ENCODE measurements around the gene ENDOU.
A peak's percentile ranks its signal among the peaks of the same experiment; 100 is the strongest.

ENDOU gene, protein sequence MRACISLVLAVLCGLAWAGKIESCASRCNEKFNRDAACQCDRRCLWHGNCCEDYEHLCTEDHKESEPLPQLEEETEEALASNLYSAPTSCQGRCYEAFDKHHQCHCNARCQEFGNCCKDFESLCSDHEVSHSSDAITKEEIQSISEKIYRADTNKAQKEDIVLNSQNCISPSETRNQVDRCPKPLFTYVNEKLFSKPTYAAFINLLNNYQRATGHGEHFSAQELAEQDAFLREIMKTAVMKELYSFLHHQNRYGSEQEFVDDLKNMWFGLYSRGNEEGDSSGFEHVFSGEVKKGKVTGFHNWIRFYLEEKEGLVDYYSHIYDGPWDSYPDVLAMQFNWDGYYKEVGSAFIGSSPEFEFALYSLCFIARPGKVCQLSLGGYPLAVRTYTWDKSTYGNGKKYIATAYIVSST

DNA sequence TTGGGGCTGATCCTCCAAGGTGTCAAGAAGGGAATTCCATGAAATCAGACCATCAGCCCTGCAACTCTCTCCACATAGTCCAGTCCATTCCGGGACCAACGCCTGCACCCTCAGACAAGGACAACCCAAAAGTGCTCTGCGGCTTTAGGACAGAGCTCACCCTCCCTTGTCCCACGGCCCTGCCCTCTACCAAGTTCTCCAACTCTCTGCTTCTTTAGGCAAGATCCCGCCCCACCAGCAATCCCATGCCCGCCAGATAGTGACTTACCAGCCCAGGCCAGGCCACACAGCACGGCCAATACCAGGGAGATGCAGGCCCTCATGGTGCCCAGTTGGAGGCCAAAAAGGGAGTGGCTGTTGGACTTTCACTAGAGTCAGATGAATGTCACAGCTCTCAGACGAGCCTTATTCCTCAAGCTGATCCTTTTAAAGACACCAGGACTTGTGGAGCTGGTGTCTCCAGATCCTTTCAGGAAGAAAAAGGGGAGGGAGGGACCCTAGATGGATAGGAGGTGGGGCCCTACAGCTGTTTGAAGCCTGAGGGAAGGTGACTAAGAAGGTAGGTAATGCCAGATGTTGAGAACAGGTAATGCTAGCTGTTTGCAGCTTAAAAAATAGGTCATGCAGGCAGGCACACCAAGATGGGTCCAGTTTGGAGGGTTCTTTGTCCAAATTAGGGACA is at the start of gene ENDOU:
ENDOU (minus strand) TSS at position 400 of the 682 bp plus-strand sequence; CDS start at position 323, 77 bp downstream.
- DNase-seq (ENCODE audit: low read depth in 4 of 4, low spot score in 1 of 4): no peak

DNA sequence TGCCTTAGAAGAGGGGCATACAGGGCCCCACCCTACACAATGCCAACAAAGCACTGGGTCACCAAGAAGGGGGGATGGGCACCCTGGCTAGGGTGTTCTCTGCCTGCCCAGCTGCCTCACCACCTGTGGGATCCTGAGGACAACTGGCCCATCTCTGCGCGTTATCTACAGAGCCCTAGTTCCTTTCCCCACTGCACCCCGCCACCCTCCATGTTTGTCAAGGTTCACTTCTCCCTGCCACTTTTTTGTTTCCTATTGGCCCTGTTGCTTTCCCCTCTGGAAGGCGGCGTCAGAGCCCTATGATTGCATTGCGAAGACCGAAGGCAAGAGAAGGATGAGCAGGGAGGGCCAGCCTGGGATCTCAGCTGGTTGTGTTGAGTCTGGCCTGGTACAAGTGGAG is 49.4 kb upstream of the ENDOU start:
- no peak for DNase-seq (ENCODE audit: low read depth in 4 of 4, low spot score in 1 of 4)

DNA sequence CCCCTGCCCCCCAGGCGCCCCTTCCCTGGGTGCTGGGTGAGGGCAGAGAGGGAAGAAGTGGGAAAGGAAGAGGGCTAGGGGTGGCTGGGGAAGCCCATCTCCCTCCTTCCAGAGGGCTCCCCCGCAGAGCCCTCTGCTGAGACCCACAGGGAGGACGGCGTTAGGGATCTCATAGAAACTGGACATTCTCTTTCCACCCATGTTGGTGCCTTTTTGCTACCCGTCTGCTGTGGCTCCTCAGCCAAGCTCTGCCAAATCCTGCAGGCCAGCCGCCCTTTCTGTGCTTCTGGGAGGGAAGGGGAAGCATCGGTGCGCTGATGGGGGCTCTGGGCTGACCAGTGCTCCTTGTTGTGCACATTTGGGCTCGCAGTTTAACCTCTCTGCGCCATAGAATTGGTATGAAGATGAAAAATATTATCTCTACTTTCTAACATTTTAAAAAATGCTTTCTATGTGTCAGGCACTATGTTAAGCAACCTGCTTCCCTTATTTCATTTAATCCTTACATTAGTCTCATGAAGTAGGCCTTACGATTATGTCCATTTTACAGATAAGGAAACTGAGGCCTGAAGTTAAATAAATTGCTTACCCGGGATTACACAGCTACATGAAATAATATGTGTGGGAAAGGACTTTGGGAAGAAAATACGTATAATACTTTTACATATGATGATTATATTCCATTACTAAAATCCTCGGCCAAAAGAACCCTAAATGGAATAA is 48.7 kb upstream of the ENDOU start:
- no peak for DNase-seq (ENCODE audit: low read depth in 4 of 4, low spot score in 1 of 4)

DNA sequence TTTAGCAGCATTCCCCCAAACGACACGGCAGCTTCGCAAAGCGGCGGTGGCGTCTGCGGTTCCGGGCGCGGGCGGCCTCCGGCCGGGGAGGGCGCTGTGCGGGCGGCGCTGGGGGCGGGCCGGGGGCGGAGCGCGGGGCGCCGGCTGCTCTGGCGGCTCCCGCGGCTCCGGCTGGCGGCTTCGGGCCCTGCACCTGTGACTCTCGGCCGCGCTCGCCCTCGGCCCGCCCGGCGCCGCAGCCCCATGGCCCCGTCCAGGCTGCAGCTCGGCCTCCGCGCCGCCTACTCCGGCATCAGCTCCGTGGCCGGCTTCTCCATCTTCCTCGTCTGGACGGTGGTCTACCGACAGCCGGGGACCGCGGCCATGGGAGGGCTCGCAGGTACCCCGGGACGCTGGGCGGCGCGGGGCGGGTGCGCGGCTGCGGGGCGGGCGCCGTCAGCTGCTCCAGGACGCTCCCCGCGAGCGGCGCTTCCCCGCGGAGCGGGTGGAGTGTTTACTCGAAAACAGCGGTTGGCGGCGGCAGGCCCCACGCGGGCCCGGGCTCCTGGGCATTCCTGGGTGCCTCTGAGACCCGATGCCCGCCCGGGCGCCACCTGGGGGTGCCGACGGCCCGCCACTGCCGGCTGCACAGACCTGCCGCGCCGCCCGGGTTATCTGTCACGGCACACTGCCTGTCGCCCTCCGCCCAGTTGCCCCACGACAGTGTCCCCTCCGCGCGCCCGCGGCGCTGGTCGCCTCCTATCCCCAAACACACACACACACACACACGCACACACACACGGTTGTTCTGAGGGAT is 48.0 kb upstream of the ENDOU start, which contains the start of gene SLC48A1:
SLC48A1 (plus strand) TSS at position 177 of the 796 bp plus-strand sequence; CDS start at position 244, 67 bp downstream.
- DNase-seq (ENCODE audit: low read depth in 4 of 4, low spot score in 1 of 4): peak; percentile 36 to 66 (median 50)

DNA sequence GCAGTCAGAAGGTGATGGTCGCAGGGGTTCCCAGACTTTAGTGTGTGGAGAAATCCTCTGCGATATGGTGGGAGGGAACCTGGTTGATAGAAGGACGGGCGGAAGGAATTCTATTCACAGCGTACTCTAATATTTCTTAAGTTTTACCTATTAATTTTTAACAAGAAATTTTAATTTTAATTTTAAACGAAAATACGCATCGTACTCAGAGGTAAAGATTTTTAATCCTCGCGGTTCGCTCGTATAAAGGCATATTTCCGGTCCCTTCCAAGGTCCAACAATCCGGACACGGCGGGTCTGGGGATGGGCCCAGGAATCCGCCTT is 47.4 kb upstream of the ENDOU start:
- no peak for DNase-seq (ENCODE audit: low read depth in 4 of 4, low spot score in 1 of 4)

DNA sequence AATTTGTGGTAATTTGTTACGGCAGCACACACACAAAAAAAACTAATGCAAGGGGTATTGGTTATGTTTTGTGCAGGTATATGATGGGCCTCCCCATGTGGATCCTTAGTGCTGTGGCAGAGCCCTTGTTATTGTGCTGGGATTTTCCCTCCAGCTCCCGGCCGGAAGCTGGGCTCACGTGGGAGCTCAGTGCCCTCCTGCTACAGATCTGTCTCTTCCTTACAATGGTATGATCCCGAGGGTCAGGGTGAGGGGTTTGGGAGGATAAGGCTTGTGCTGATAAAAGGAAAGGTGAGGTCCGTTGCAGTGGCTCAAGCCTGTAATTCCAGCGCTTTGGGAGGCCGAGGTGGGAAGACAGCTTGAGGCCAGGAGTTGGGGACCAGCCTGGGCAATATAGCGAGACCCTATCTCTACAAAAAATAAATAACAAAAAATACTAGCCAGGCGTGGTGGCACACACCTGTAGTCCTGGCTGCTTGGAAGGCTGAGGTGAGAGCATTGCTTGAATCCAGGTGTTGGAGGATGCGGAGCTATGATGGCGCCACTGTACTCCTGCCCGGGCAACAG is 46.9 kb upstream of the ENDOU start:
- DNase-seq (ENCODE audit: low read depth in 4 of 4, low spot score in 1 of 4): no peak

DNA sequence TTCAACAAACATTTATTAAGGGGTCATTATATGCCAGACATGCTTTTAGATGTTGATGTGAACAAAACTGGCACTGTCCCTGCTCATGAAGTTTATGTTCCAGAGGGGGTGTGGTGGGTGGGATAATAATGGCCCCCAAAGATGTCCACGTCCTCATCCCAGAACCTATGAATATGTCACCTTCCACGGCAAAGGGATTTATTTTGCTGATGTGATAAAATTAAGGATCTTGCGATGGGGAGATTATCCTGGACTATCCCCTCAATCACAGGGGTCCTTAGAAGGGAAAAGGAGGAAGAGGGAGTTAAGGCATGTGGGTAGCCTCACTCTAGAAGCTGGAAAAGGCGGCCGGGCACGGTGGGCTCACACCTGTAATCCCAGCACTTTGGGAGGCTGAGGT is 46.0 kb upstream of the ENDOU start:
- DNase-seq (ENCODE audit: low read depth in 4 of 4, low spot score in 1 of 4): no peak

DNA sequence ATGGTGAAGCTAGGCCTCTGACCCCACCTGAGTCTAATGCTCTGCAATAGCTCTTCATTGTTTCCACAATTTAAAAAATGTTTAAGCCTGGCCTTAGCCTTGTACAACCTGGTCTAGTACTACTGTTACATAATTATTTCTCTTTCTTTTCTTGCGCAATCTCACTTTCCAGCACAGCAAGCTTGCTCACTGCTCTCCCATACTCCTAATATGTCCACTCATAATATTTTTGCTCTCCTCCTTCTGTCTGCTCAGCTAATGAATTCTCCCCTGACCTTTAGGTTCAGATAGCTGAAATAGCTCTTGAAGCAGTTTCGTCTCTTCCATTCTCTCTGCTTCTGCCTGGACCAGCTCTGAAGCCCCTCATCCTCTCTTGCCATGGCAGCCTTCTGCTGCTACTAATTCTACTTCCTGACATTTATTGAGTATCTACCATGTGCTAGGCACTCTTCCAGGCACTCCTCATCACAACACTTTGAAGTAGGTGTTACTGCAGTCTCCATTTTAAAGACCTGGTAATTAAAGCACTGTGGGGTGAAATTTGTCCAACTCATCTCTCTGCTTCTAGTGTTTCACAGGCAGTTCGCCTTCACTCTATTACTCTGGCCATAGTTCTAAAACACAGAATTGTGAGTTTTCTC is 44.9 kb upstream of the ENDOU start:
- DNase-seq (ENCODE audit: low read depth in 4 of 4, low spot score in 1 of 4): no peak

DNA sequence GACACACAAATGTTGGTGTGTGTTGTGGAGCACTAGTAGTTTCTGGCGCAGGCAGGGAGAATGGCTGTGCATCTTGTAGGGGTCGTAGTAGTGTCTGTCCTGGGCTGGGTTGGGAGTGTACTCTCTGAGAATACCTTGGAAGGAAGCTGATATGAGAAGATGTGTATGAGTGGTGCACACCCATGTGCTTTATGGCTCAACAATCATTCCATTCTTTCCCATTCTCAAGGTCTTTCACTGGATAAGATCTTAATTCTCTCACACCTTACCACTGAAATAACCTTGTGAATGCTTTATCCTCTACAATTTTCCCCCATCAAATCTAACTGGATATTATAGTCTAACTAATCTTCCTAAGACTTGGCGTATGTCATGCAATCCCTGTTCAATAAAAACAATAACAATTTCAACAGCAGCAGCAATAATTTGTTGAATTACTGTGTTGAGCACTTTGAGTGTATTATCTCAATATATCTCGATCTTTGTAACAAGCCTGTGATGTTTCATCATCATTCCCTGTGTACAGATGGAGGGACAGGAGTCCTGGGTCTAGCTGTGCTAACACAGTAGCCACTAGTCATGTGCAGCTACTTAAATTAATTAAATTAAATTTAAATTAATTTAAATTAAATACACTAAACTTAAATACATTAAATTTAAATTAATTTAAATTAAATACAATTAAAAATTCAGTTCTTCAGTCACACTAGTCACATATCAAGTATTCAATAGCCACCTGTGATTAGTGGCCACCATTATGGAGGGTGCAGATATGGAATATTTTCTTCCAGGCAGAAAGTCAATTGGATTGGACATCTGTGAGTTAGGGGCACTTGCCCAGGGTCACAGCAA is 44.2 kb upstream of the ENDOU start:
- DNase-seq (ENCODE audit: low read depth in 4 of 4, low spot score in 1 of 4): no peak

DNA sequence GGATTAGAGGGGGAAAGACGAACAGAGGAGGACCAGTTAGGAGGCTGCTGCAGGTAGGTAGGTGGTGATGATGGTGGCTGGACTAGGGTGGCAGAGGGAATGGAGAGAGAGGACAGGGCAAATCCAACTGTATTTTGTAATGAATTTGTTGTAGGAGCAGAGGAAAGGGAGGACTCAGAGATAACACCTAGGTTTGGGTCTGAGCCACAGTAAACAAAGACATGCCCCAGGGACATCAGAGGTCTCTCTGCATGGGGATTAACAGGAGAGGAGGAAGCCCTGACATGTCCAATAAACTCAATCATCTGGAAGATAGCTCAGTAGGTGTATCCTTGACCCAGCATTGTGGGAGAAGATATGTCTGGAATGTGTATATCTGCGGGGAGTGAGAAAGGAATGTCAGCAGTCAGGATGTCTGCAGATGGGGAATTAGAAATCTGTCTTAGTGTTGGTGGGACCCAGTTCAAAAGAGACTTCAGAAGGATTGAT is 43.1 kb upstream of the ENDOU start:
- DNase-seq (ENCODE audit: low read depth in 4 of 4, low spot score in 1 of 4): no peak

DNA sequence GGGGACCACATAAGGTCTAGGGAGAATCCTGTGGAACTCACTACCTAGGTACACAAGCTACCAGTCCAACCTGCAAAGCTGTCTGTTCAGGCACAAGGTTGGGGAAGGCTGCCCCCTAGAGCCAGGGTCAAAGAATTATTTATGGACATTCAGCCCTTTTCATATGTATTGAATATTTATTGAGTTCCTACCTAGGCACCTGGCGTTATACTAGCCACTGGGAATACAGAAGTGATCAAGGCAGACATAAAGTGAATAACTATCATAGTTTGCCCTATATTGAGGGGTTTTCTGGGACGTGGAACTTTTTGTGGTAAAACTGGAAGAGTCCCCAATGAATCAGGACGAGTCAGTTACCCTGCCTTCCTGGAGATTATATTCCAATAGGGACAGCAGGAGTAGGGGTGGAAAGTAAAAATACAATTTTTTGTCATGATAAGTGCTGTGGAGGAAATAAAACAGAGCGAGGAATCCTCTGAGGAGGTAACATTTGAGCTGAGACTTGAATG is 42.0 kb upstream of the ENDOU start:
- peak; percentile 46 to 64 (median 50) for DNase-seq (ENCODE audit: low read depth in 4 of 4, low spot score in 1 of 4)

DNA sequence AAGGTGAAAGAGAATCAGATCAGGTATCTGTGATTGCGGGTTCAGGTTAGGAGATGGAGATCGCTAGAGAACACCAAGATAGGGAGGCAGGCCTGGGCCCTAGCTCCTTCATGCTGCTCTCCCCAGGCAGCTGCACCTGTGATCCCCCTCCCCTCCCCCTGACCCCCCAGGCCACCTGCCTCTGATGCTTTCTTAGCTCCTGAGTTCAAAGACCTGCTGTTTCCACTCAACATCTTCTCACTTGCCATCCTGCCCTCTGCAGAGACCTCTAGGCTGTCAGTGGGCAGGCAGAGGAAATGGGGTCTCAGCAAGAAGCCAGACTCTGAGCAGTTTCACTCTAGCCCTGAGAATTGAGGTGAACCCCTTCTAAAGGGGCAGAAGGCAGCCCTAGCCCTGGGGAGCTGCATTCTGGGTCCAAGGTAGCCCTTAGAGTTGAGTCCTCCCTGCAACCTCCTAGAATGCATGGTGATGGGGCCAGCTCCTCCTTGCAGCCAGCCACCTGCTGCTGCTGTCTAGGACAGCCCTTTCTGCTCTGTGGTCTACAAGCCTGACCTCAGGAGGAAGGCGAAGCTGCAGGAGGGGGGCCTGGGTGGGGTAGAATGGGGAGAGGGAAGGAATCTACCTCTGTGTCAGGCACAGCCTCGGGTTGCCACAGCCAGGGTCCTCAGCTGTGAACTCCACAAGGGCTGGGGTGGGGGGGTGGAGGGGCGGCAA is 41.4 kb upstream of the ENDOU start:
- no peak for DNase-seq (ENCODE audit: low read depth in 4 of 4, low spot score in 1 of 4)

DNA sequence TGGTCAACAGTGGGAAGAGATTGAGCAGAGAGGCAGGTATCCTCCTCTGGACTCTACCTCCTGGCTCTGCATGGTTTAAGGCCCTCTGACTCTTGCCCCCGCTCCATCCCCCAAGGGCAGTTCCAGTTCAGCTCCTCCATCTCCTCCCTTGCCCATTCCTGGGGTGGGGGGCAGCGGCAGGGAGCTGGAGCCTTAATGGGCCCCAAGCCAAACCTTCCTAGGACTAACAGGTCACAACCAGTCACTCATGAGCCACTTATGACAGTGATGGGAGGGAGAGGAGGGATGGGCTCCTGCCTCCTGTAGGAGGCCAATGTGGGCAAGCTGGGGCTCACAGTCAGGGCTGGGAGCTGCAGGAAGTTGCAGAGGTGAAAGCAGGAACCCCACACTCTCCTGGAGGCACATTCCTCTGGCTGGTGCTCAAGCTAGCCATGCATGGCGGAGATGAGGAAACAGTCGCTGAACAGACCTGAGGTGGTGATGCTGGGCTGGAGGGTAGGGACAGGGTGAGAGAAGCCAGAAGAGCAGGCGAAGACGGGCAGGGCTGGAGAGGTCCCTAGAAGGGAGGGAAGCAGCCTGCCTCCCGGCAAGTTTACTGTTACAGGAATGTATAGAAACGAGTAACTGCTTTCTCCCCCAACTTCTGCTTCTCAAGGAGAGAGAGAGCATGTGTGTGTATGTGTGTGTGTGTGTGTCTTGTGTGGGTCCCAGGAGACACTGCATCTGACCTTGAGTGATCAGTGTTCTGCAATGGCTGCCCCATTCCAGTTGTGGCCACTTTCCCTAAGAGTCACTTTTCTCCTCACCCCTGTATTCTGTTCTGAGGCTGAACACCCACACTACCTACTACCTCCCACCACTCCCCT is 38.4 kb upstream of the ENDOU start:
- DNase-seq (ENCODE audit: low read depth in 4 of 4, low spot score in 1 of 4): no peak

DNA sequence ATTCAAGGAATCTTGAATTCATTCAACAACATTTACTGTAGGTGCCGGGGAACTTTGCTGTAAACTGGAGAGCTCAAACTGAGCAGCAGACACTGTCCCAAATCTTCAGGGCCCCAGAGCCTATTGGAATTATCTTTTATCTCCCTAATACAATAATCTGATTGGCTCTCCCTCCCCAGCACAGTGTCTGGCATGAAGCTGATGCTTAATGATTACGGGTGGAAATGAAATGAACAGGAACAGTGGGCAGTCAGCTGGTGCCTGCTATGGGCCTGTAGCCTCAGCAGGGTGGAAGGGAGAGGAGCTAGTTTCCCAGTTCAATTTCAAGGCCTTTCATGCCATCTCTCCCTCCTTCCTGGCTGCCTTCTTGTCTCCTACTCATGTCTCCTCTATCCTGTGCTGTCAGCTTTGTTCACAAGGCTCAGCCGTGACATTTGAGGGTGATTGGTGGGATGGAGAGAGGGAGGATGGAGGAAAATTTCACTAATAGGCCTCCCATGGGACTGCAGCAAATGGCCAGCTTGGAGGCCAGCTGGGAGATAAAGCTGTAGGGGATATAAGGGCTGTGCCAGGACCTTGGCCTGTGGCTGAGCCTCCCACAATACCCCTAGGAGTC is 37.7 kb upstream of the ENDOU start:
- no peak for DNase-seq (ENCODE audit: low read depth in 4 of 4, low spot score in 1 of 4)

DNA sequence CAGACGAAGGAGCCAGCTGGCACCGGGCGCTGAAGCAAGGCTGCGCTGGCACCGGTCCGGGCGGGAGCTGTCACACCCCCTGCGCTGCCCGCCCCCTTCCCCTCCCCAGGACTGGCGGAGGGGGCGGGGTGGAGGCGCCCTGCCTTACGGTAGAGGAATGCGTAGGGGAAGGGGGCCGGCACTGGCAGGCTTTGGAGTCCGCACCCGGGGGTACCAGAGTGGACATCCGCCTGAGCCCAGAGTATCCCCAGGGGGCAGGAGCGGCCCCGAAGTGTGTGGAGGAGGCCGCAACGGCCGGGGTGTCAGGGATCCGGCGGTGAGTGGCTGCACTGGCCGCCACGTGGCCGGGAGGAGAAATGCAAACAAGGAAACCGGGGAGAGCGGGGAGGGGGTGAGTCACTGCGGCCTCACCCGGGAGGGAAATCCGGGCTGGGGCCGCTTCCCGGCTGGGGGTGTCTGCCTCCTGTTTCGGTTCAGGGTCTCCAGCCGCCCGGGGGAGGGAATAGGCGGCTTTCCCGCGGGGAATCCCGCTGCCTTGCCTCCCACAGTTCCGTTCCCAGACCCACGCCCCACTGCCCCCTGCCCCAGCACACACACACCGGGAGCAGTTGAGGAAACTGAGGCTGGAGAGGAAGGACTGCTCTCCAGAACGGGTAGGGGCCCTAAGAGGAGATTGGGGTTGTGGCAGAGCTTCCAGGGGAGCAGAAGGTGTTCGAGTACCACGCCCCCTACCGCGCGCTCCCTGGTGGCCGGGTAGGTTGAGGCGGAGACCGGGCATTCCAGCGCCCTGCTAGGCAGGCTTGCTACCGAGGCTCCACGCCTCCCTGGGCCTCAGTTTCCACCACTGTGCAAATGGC is 33.8 kb upstream of the ENDOU start, which contains the start of gene RAPGEF3:
RAPGEF3 (minus strand) TSS at position 47 of the 857 bp plus-strand sequence. CDS start 324 bp downstream, outside the sequence.
- peak; percentile 32 to 65 (median 45) for DNase-seq (ENCODE audit: low read depth in 4 of 4, low spot score in 1 of 4)

DNA sequence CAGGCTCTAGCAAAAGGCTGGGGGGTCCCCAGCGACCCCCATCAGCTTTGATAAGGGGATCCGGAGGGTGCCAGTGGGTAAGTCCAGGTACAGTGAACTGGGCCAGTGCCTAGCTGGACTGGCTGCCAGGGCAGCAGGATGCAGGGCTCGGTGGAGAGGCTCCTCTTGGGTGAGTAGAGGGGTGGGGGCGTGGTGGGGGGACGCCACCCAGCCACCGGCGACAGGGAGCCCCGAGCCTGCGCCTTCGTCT is 33.2 kb upstream of the ENDOU start:
- no peak for DNase-seq (ENCODE audit: low read depth in 4 of 4, low spot score in 1 of 4)
